HepG2 (cell line): ENCODE measurements around the gene CLDN17. TPM values are rescaled to one million over a fixed set of nuclear protein-coding genes. Genes with fewer than 3 reads are reported as not detected.

Source experiments
- ATAC-seq: fragments of 200-7000 bp; cut with Tn5 transposase; 3 replicates; pipeline ENCODE4 v1.9.1; 2020; ENCODE audit warnings: mild to moderate bottlenecking, moderate library complexity
- BruUV-seq: library from RNA; stranded (reverse); fragments of 400-500 nt; replicated peaks from 2 replicates; lab custom pipeline; 2021; lab: Mats Ljungman, UMichigan
- CTCF ChIA-PET: fragments of 300-600 bp; formaldehyde crosslinking; extraction: SDS; loops from one replicate; lab custom pipeline; 2021; ENCODE audit warnings: low total read pairs, inconsistent platforms, low intra/inter-chr PET ratio; lab: Yijun Ruan, JAX
- POLR2A ChIA-PET: fragments of 350-600 bp; sonication (Branson Sonifier 250); formaldehyde crosslinking; loops from one replicate; lab custom pipeline; 2020; ENCODE audit warnings: antibody characterized with exemption, inconsistent platforms; lab: Yijun Ruan, JAX
- DNase-seq: peaks from one replicate; pipeline ENCODE4 v3.0.0-alpha.2; 2015; ENCODE audit warnings: low spot score
- FAIRE-seq: peaks from 3 replicates; lab custom pipeline; 2011; peaks lifted over from hg19 to GRCh38; lab: Jason Lieb, UNC
- H2AFZ ChIP-seq: one replicate; pipeline ENCODE4 v1.6.1; 2011; ENCODE audit warnings: low read length, inconsistent platforms
- H3K27ac ChIP-seq: fragments of 300-600 bp; 3 replicates; pipeline ENCODE4 v1.8.0; 2011; ENCODE audit warnings: mixed run types, mild to moderate bottlenecking, mixed read lengths, low read length, inconsistent platforms; ENCODE audit not compliant: insufficient read depth; ENCODE audit errors: extremely low read length
- H3K27me3 ChIP-seq, 2 experiments: fragments of 200-600 bp in 1 of 2; 2 replicates in 1 of 2; 3 replicates in 1 of 2; pipeline versions ENCODE4 v1.6.0 to v1.8.0; 2011; ENCODE audit warnings: low read length in 2 of 2, mild to moderate bottlenecking in 2 of 2, moderate library complexity in 2 of 2, inconsistent platforms in 1 of 2; ENCODE audit not compliant: insufficient read depth in 2 of 2, control insufficient read depth in 1 of 2
- H3K36me3 ChIP-seq, 2 experiments: fragments of 200-600 bp in 1 of 2; replicated peaks in 1 of 2; 2 replicates in 1 of 2; 3 replicates in 1 of 2; pipeline versions ENCODE4 v1.5.1 to v1.8.0; 2011; ENCODE audit warnings: low read length in 2 of 2, inconsistent platforms in 1 of 2; ENCODE audit not compliant: insufficient read depth in 2 of 2, control insufficient read depth in 1 of 2
- H3K4me1 ChIP-seq: 2 replicates; pipeline ENCODE4 v1.5.1; 2012; ENCODE audit warnings: low read length, inconsistent platforms; ENCODE audit not compliant: insufficient read depth
- H3K4me2 ChIP-seq: 2 replicates; pipeline ENCODE4 v1.6.0; 2011; ENCODE audit warnings: low read depth, low read length, inconsistent platforms
- H3K4me3 ChIP-seq, 3 experiments: fragments of 200-600 bp in 1 of 3; sonication (generic), shearing (Covaris generic) in 1 of 3; replicated peaks in 1 of 3; 2 replicates each; pipeline ENCODE4 v1.5.1; 2011 to 2016; ENCODE audit warnings: low read length in 3 of 3, inconsistent platforms in 2 of 3, low read depth in 2 of 3, mild to moderate bottlenecking in 2 of 3, control low read depth in 1 of 3, mixed read lengths in 1 of 3; ENCODE audit not compliant: insufficient read depth in 1 of 3
- H3K79me2 ChIP-seq: one replicate; pipeline ENCODE4 v1.6.1; 2011; ENCODE audit warnings: low read length, inconsistent platforms; ENCODE audit not compliant: insufficient read depth
- H3K9ac ChIP-seq: 2 replicates; pipeline ENCODE4 v1.6.0; 2011; ENCODE audit warnings: mild to moderate bottlenecking, low read depth, low read length, inconsistent platforms; ENCODE audit not compliant: insufficient read depth
- H3K9me3 ChIP-seq: 2 replicates; pipeline ENCODE4 v1.5.1; 2012; ENCODE audit warnings: mild to moderate bottlenecking, low read length
- H4K20me1 ChIP-seq: 2 replicates; pipeline ENCODE4 v1.6.0; 2011; ENCODE audit warnings: inconsistent platforms, mild to moderate bottlenecking, low read length, moderate library complexity; ENCODE audit not compliant: insufficient read depth
- BRCA1 ChIP-seq: sonication (generic); formaldehyde crosslinking; IDR thresholded peaks from 2 replicates; pipeline ENCODE4 v1.4.0; 2020; ENCODE audit warnings: missing genetic modification reagents
- IKZF4 ChIP-seq: sonication (generic); formaldehyde crosslinking; IDR thresholded peaks from 2 replicates; pipeline ENCODE4 v1.5.1; 2020; ENCODE audit warnings: borderline replicate concordance, mild to moderate bottlenecking, low read depth, missing genetic modification reagents; ENCODE audit errors: not compliant biosample characterization
- KLF11 ChIP-seq: IDR thresholded peaks from 2 replicates; pipeline ENCODE4 v1.6.1; 2016; ENCODE audit warnings: missing compliant biosample characterization
- MIER2 ChIP-seq: IDR thresholded peaks from 2 replicates; pipeline ENCODE4 v1.6.1; 2016; ENCODE audit warnings: missing biosample characterization, missing genetic modification reagents
- MXD4 ChIP-seq: IDR thresholded peaks from 2 replicates; pipeline ENCODE4 v1.6.1; 2016; ENCODE audit warnings: mild to moderate bottlenecking, missing biosample characterization, missing genetic modification reagents
- POLR2AphosphoS2 ChIP-seq: IDR thresholded peaks from 2 replicates; pipeline ENCODE4 v1.6.1; 2011; ENCODE audit warnings: low read depth, low read length, improper control_type of control experiment
- YEATS2 ChIP-seq: sonication (generic); formaldehyde crosslinking; IDR thresholded peaks from 2 replicates; pipeline ENCODE4 v1.4.0; 2020; ENCODE audit warnings: missing genetic modification reagents, borderline replicate concordance
- ZC3H4 ChIP-seq: sonication (generic); formaldehyde crosslinking; IDR thresholded peaks from 2 replicates; pipeline ENCODE4 v1.4.0; 2020; ENCODE audit warnings: missing genetic modification reagents, borderline replicate concordance
- ZNF24 ChIP-seq: fragments of 450-650 bp; IDR thresholded peaks from 2 replicates; pipeline ENCODE4 v1.6.1; 2017; ENCODE audit warnings: antibody characterized with exemption, mild to moderate bottlenecking
- ZSCAN25 ChIP-seq: sonication (generic); formaldehyde crosslinking; IDR thresholded peaks from 2 replicates; pipeline ENCODE4 v1.8.0; 2022; ENCODE audit warnings: mild to moderate bottlenecking, missing genetic modification reagents
- WGBS: methylation state at CpG from one replicate; pipeline ENCODE4 v1.1.6; 2017; ENCODE audit warnings: low lambda C conversion rate; 5-methylcytosine and 5-hydroxymethylcytosine counted together
- in situ Hi-C: cut with HindIII; loops from 2 replicates; pipeline ENCODE4 v1.10.0; 2017; ENCODE audit warnings: low pct_unique_long_range_greater_than_20kb; ENCODE audit not compliant: extremely low pct_ligation_motif_present
- intact Hi-C: fragments of 100-400 bp; cut with micrococcal nuclease; formaldehyde crosslinking; loops from one replicate; pipeline ENCODE4 v1.10.0; 2022; ENCODE audit not compliant: unreplicated experiment
- polyA plus RNA-seq, 8 experiments: library from polyadenylated mRNA; depleted of rRNA in 3 of 8; stranded (reverse) in 7 of 8; unstranded in 1 of 8; fragments of >200 nt; fragmentation: Illumina TruSeq in 4 of 8; extraction: Trizol in 4 of 8; gene quantifications; 2 replicates each; pipeline versions ENCODE4 v1.2.1 to v1.2.3, GENCODE V29; 2011 to 2016; ENCODE audit warnings: low read depth in 4 of 8, missing spikeins in 1 of 8, mixed read lengths in 1 of 8; ENCODE audit not compliant: insufficient read depth in 1 of 8
- total RNA-seq, 5 experiments: library from RNA; depleted of rRNA; stranded (reverse); fragments of >200 nt; fragmentation: Illumina TruSeq; extraction: Trizol; gene quantifications; 2 replicates each; pipeline ENCODE4 v1.2.3, GENCODE V29; 2016; ENCODE audit warnings: low read depth in 1 of 5
- TF ChIP-seq, protein P1 (sequence below): sonication (generic); formaldehyde crosslinking; IDR thresholded peaks from 2 replicates; pipeline ENCODE4 v1.5.1; 2020; ENCODE audit warnings: missing genetic modification reagents, mild to moderate bottlenecking, borderline replicate concordance

The CLDN17 gene
- total and polyA plus RNA-seq, 2 of the 13 experiments (the other 11 are each of a cell fraction or from before 2014, with no cell fraction given): not detected

DNA sequence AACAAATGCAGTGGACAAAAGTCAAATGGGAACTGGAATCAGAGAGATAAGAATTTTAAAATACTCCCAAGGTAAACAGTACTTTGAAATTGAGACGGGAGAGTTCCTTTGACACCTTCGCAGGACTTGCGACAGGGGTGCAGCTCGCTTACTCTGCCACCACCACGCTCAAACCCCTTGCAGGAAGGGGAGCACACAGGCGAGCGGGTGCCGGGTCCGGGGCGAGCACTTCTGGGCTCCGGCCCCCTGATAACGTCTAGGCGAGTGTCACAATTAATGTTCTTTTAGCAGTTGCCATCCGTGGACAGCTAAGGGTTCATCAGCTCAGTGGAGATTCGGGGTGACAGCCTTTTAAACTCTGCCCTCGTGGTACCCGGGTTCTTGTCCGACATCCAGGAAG, 37.4 kb downstream of the CLDN17 start:
- TF ChIP-seq MXD4: no peak
- TF ChIP-seq KLF11 (CRISPR knock-in tag): no peak
- TF ChIP-seq POLR2AphosphoS2: no peak
- no peak for TF ChIP-seq ZC3H4 (CRISPR knock-in tag)
- no peak for TF ChIP-seq MIER2 (CRISPR knock-in tag)
- TF ChIP-seq ZNF24: no peak
- no peak for TF ChIP-seq IKZF4
- TF ChIP-seq, protein P1, sequence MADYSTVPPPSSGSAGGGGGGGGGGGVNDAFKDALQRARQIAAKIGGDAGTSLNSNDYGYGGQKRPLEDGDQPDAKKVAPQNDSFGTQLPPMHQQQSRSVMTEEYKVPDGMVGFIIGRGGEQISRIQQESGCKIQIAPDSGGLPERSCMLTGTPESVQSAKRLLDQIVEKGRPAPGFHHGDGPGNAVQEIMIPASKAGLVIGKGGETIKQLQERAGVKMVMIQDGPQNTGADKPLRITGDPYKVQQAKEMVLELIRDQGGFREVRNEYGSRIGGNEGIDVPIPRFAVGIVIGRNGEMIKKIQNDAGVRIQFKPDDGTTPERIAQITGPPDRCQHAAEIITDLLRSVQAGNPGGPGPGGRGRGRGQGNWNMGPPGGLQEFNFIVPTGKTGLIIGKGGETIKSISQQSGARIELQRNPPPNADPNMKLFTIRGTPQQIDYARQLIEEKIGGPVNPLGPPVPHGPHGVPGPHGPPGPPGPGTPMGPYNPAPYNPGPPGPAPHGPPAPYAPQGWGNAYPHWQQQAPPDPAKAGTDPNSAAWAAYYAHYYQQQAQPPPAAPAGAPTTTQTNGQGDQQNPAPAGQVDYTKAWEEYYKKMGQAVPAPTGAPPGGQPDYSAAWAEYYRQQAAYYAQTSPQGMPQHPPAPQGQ (CRISPR knock-in tag): no peak
- no peak for TF ChIP-seq YEATS2 (CRISPR knock-in tag)
- TF ChIP-seq BRCA1 (CRISPR knock-in tag): no peak
- TF ChIP-seq ZSCAN25 (CRISPR knock-in tag): no peak
- TF ChIP-seq, all 625 proteins: peak for 0
- Histone ChIP-seq H2AFZ (no peak overlapping the region), H3K9ac (no peak overlapping the region), H3K4me2 (no peak overlapping the region), H4K20me1 (no peaks in the 10 kb centered on the region), H3K9me3 (peaks cover 92% of the 10 kb centered on the region), H3K4me1 (no peaks in the 10 kb centered on the region), H3K27ac (no peak overlapping the region), H3K79me2 (no peaks in the 10 kb centered on the region), H3K4me3 (no peak overlapping the region), H3K27me3 (no peaks in the 10 kb centered on the region), H3K36me3 (no peaks in the 10 kb centered on the region)
- intact Hi-C loops (no loop called here), in situ Hi-C loops (no loop called here)
- ChIA-PET CTCF (no interaction called here), POLR2A (no interaction called here)
- WGBS: 38% methylated on average over 9 of the region's 18 CpGs
- DNase-seq (no peak), FAIRE-seq (no peak), ATAC-seq (no peak)
- no TSS peak for BruUV-seq
